K562 (cell line): ENCODE data around the gene ZNF581. TPM values are rescaled to one million over a fixed set of nuclear protein-coding genes. Genes with fewer than 3 reads are reported as not detected.

Experiments used
- ELF4 ChIP-seq: fragments of 450-650 bp; formaldehyde crosslinking; IDR thresholded peaks from 2 replicates; pipeline ENCODE4 v1.4.0; 2022; ENCODE audit warnings: missing genetic modification characterization
- ETV1 ChIP-seq: fragments of 450-650 bp; conservative IDR thresholded peaks from 2 replicates; pipeline ENCODE4 v1.6.1; 2016; ENCODE audit warnings: missing genetic modification characterization, control low read depth, low read depth, missing compliant biosample characterization
- HNRNPK ChIP-seq: fragments of 200-400 bp; formaldehyde crosslinking; IDR thresholded peaks from one replicate; pipeline ENCODE4 v1.6.1; 2018; ENCODE audit warnings: mild to moderate bottlenecking, low read depth, low read length; ENCODE audit not compliant: poor library complexity, severe bottlenecking
- KDM2B ChIP-seq: fragments of 250-450 bp; sonication (Bioruptor Pico); IDR thresholded peaks from 2 replicates; pipeline ENCODE4 v1.8.0; 2021; ENCODE audit warnings: mild to moderate bottlenecking, moderate library complexity
- POLR2G ChIP-seq: fragments of 200-400 bp; formaldehyde crosslinking; IDR thresholded peaks from 2 replicates; pipeline ENCODE4 v1.6.1; 2017; ENCODE audit warnings: low read depth, mild to moderate bottlenecking, antibody characterized with exemption, low read length, moderate library complexity
- SIN3A ChIP-seq, 2 experiments: fragments of 150-350 bp in 1 of 2; IDR thresholded peaks; 2 replicates each; pipeline ENCODE4 v1.6.1; 2011 to 2016; ENCODE audit warnings: borderline replicate concordance in 2 of 2, low read depth in 2 of 2, low read length in 2 of 2, mild to moderate bottlenecking in 2 of 2, moderate library complexity in 2 of 2; ENCODE audit not compliant: control insufficient read depth in 1 of 2
- SPI1 ChIP-seq: IDR thresholded peaks from 2 replicates; pipeline ENCODE4 v1.6.1; 2011; ENCODE audit warnings: low read depth, low read length, control low read depth, borderline replicate concordance
- YY1 ChIP-seq, 3 experiments: IDR thresholded peaks; 2 replicates each; pipeline ENCODE4 v1.6.1; 2011; ENCODE audit warnings: low read length in 2 of 3, mild to moderate bottlenecking in 2 of 3, moderate library complexity in 2 of 3, borderline replicate concordance in 1 of 3, control low read depth in 1 of 3, low read depth in 1 of 3; ENCODE audit not compliant: insufficient read depth in 3 of 3, insufficient replicate concordance in 2 of 3, control insufficient read depth in 1 of 3, insufficient read length in 1 of 3; ENCODE audit errors: extremely low read depth in 1 of 3
- polyA plus RNA-seq, 8 experiments: library from polyadenylated mRNA; depleted of rRNA in 4 of 8; stranded (reverse) in 5 of 8; unstranded in 3 of 8; fragments of >200 nt; fragmentation: Nextera tagmentation in 2 of 8; fragmentation: Illumina TruSeq in 1 of 8; extraction: Ambion mirVana in 2 of 8; extraction: Trizol in 1 of 8; gene quantifications; 2 replicates each; pipeline versions ENCODE4 v1.2.1 to v1.2.3, GENCODE V29; 2011 to 2014; ENCODE audit warnings: inconsistent platforms in 1 of 8, missing spikeins in 1 of 8
- total RNA-seq, 7 experiments: library from RNA; depleted of rRNA in 6 of 7; stranded (reverse); fragments of >200 nt in 6 of 7; fragmentation: Illumina TruSeq in 2 of 7; extraction: Trizol in 2 of 7; gene quantifications; 2 replicates each; pipeline versions ENCODE4 v1.2.1 to v1.2.3, GENCODE V29; 2011 to 2021; ENCODE audit warnings: low replicate concordance in 1 of 7
- TF ChIP-seq, protein P1 (sequence below): fragments of 250-450 bp; sonication (Bioruptor Pico); IDR thresholded peaks from 2 replicates; pipeline ENCODE4 v1.9.0; 2021; ENCODE audit warnings: mild to moderate bottlenecking, inconsistent platforms
- TF ChIP-seq, protein P2 (sequence below): fragments of 450-650 bp; IDR thresholded peaks from 2 replicates; pipeline ENCODE4 v1.6.1; 2016; ENCODE audit warnings: borderline replicate concordance
- TF ChIP-seq, protein P3 (sequence below), 3 experiments: IDR thresholded peaks in 2 of 3; conservative IDR thresholded peaks in 1 of 3; 2 replicates each; pipeline ENCODE4 v1.5.1; 2011 to 2012; ENCODE audit warnings: low read length in 3 of 3, mild to moderate bottlenecking in 3 of 3, control low read depth in 2 of 3, improper control_type of control experiment in 1 of 3, inconsistent platforms in 1 of 3, low read depth in 1 of 3, mixed read lengths in 1 of 3, moderate library complexity in 1 of 3; ENCODE audit not compliant: insufficient read depth in 2 of 3
- TF ChIP-seq, protein P4 (sequence below): sonication (generic); formaldehyde crosslinking; IDR thresholded peaks from 2 replicates; pipeline ENCODE4 v1.9.0; 2022; ENCODE audit warnings: mild to moderate bottlenecking, missing genetic modification reagents
- TF ChIP-seq, protein P5 (sequence below): fragments of 250-450 bp; sonication (Bioruptor Pico); IDR thresholded peaks from 2 replicates; pipeline ENCODE4 v1.8.0; 2021; ENCODE audit warnings: mild to moderate bottlenecking, moderate library complexity
- TF ChIP-seq, protein P6 (sequence below): sonication (generic); formaldehyde crosslinking; IDR thresholded peaks from 2 replicates; pipeline ENCODE4 v1.8.0; 2022; ENCODE audit warnings: mild to moderate bottlenecking, missing genetic modification reagents

ZNF581 gene
- total and polyA plus RNA-seq, 9 of the 15 experiments (the other 6 are each of a cell fraction or from before 2014, with no cell fraction given) = 2.4 to 39.4 (median 15.4) TPM

DNA sequence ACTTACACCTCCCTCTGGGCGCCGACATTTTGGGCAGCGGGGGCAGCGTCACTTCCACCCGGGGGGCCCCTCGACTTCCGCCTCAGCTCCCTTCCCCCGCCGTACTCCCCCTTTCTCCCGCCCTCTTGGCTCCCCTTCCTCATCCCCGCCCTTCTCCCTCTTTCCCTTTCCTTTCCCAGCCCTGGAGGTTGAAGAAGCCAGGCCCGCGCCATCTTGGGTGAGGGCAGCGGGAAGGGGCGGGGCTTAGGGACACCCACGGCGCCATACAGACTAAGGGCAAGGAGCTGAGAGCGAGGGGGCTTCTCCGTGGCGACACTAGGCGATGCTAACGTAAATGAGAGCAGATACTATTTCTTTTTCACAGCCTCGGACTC is 44.0 kb upstream of the ZNF581 start, which contains the start of gene FIZ1 (continued):
- TF ChIP-seq SIN3A (IDR thresholded peaks at IDR 0.05; ENCODE audit: borderline replicate concordance in 2 of 2, control insufficient read depth in 1 of 2, low read depth in 2 of 2, low read length in 2 of 2) (peak in 1 of 2 experiments; percentile 43; a peak in 1 of 4 replicates), ELF4 (CRISPR knock-in tag) (no peak), KDM2B (CRISPR knock-in tag) (no peak), SPI1 (peak; percentile 70; the same call in 1 of the 2 replicates), POLR2G (peak; percentile 51), HNRNPK (no peak), ETV1 (tag) (peak; percentile 66; the same call in 1 of the 2 replicates), YY1 (IDR thresholded peaks at IDR 0.05; ENCODE audit: borderline replicate concordance in 1 of 3, control insufficient read depth in 1 of 3, extremely low read depth in 1 of 3, insufficient read depth in 3 of 3, insufficient read length in 1 of 3, insufficient replicate concordance in 2 of 3, low read depth in 1 of 3, low read length in 2 of 3) (peak in 2 of 3 experiments; percentile 91 to 93)
- TF ChIP-seq, protein P1, sequence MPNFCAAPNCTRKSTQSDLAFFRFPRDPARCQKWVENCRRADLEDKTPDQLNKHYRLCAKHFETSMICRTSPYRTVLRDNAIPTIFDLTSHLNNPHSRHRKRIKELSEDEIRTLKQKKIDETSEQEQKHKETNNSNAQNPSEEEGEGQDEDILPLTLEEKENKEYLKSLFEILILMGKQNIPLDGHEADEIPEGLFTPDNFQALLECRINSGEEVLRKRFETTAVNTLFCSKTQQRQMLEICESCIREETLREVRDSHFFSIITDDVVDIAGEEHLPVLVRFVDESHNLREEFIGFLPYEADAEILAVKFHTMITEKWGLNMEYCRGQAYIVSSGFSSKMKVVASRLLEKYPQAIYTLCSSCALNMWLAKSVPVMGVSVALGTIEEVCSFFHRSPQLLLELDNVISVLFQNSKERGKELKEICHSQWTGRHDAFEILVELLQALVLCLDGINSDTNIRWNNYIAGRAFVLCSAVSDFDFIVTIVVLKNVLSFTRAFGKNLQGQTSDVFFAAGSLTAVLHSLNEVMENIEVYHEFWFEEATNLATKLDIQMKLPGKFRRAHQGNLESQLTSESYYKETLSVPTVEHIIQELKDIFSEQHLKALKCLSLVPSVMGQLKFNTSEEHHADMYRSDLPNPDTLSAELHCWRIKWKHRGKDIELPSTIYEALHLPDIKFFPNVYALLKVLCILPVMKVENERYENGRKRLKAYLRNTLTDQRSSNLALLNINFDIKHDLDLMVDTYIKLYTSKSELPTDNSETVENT (CRISPR knock-in tag) = no peak
- TF ChIP-seq, protein P2, sequence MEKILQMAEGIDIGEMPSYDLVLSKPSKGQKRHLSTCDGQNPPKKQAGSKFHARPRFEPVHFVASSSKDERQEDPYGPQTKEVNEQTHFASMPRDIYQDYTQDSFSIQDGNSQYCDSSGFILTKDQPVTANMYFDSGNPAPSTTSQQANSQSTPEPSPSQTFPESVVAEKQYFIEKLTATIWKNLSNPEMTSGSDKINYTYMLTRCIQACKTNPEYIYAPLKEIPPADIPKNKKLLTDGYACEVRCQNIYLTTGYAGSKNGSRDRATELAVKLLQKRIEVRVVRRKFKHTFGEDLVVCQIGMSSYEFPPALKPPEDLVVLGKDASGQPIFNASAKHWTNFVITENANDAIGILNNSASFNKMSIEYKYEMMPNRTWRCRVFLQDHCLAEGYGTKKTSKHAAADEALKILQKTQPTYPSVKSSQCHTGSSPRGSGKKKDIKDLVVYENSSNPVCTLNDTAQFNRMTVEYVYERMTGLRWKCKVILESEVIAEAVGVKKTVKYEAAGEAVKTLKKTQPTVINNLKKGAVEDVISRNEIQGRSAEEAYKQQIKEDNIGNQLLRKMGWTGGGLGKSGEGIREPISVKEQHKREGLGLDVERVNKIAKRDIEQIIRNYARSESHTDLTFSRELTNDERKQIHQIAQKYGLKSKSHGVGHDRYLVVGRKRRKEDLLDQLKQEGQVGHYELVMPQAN = 0 out of 2 replicates have a peak, but pooled peaks have one; percentile 10
- TF ChIP-seq, protein P3, sequence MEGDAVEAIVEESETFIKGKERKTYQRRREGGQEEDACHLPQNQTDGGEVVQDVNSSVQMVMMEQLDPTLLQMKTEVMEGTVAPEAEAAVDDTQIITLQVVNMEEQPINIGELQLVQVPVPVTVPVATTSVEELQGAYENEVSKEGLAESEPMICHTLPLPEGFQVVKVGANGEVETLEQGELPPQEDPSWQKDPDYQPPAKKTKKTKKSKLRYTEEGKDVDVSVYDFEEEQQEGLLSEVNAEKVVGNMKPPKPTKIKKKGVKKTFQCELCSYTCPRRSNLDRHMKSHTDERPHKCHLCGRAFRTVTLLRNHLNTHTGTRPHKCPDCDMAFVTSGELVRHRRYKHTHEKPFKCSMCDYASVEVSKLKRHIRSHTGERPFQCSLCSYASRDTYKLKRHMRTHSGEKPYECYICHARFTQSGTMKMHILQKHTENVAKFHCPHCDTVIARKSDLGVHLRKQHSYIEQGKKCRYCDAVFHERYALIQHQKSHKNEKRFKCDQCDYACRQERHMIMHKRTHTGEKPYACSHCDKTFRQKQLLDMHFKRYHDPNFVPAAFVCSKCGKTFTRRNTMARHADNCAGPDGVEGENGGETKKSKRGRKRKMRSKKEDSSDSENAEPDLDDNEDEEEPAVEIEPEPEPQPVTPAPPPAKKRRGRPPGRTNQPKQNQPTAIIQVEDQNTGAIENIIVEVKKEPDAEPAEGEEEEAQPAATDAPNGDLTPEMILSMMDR (IDR thresholded peaks at IDR 0.05 in 2 of 3, conservative IDR thresholded peaks at IDR 0.05 in 1 of 3; ENCODE audit: insufficient read depth in 2 of 3, low read depth in 1 of 3, low read length in 3 of 3) = no peak
- TF ChIP-seq, protein P4, sequence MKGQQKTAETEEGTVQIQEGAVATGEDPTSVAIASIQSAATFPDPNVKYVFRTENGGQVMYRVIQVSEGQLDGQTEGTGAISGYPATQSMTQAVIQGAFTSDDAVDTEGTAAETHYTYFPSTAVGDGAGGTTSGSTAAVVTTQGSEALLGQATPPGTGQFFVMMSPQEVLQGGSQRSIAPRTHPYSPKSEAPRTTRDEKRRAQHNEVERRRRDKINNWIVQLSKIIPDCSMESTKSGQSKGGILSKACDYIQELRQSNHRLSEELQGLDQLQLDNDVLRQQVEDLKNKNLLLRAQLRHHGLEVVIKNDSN = no peak
- TF ChIP-seq, protein P5, sequence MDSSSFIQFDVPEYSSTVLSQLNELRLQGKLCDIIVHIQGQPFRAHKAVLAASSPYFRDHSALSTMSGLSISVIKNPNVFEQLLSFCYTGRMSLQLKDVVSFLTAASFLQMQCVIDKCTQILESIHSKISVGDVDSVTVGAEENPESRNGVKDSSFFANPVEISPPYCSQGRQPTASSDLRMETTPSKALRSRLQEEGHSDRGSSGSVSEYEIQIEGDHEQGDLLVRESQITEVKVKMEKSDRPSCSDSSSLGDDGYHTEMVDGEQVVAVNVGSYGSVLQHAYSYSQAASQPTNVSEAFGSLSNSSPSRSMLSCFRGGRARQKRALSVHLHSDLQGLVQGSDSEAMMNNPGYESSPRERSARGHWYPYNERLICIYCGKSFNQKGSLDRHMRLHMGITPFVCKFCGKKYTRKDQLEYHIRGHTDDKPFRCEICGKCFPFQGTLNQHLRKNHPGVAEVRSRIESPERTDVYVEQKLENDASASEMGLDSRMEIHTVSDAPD (CRISPR knock-in tag) = no peak
- TF ChIP-seq, protein P6, sequence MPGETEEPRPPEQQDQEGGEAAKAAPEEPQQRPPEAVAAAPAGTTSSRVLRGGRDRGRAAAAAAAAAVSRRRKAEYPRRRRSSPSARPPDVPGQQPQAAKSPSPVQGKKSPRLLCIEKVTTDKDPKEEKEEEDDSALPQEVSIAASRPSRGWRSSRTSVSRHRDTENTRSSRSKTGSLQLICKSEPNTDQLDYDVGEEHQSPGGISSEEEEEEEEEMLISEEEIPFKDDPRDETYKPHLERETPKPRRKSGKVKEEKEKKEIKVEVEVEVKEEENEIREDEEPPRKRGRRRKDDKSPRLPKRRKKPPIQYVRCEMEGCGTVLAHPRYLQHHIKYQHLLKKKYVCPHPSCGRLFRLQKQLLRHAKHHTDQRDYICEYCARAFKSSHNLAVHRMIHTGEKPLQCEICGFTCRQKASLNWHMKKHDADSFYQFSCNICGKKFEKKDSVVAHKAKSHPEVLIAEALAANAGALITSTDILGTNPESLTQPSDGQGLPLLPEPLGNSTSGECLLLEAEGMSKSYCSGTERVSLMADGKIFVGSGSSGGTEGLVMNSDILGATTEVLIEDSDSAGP = no peak
